Astrocyte (in vitro differentiated cells and primary cell): Measurements from ENCODE around the gene FTO.

ENCODE experiments used
- EZH2 ChIP-seq: IDR thresholded peaks from 2 replicates; pipeline ENCODE4 v1.6.1; 2012; ENCODE audit warnings: mild to moderate bottlenecking, low read length, inconsistent platforms; ENCODE audit not compliant: insufficient read depth
- TF ChIP-seq, protein P1 (sequence below): IDR thresholded peaks from 2 replicates; pipeline ENCODE4 v1.5.1; 2011; ENCODE audit warnings: low read depth, mild to moderate bottlenecking, inconsistent platforms, low read length, moderate library complexity; ENCODE audit not compliant: insufficient read depth

DNA sequence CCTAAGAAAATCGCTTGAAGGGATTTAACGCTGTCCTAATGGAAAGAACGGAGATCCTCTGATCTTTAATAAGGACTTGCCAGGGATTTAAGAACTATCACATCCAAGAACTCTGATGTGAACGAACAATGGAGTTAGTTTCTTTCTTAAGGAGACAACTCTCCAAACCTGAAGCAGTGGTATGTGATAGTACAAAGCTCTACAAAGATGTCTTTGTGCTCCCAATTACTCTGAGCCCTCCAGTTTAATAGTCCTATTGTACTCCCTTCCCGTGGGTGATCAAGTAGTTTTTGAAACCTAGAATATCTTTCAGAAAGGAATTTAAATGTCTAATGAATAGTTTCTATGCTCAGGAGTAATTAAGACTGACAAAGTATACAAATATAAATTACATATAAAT lies 123.8 kb downstream of the FTO start:
- TF ChIP-seq, protein P1, sequence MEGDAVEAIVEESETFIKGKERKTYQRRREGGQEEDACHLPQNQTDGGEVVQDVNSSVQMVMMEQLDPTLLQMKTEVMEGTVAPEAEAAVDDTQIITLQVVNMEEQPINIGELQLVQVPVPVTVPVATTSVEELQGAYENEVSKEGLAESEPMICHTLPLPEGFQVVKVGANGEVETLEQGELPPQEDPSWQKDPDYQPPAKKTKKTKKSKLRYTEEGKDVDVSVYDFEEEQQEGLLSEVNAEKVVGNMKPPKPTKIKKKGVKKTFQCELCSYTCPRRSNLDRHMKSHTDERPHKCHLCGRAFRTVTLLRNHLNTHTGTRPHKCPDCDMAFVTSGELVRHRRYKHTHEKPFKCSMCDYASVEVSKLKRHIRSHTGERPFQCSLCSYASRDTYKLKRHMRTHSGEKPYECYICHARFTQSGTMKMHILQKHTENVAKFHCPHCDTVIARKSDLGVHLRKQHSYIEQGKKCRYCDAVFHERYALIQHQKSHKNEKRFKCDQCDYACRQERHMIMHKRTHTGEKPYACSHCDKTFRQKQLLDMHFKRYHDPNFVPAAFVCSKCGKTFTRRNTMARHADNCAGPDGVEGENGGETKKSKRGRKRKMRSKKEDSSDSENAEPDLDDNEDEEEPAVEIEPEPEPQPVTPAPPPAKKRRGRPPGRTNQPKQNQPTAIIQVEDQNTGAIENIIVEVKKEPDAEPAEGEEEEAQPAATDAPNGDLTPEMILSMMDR, result no peak
- no peak for TF ChIP-seq EZH2
